ENCODE measurements around the gene ECHDC3.

The ECHDC3 gene

DNA sequence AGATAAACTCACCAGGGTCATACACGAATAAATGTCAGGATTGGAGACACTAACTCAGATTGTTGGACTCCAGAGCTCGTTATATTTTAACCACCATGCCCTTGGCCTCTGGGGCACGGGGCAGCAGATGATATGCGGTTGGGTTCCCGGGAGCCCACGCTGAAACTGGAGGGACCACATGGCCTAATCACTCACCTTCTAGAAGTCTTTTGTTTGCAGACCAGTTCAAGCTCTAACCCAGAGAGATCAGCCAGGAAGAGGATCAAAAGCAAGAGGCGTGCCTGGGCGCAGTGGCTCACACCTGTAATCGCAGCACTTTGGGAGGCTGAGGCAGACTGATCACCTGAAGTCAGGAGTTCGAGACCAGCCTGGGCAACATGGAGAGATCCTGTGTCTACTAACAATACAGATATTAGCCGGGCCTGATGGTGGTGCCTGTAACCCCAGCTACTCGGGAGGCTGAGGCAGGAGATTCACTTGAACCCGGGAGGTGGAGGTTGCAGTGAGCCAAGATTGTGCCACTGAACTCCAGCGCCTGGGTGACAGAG lies 42.6 kb upstream of the ECHDC3 start:
- Mint-ChIP-seq H3K4me1 (peaks cover 70% of the 10 kb centered on the region), H3K27ac (no peak overlapping the region), H3K27me3 (ENCODE audit: low read depth, poor library complexity) (peaks cover 28% of the 10 kb centered on the region), H3K36me3 (ENCODE audit: low read depth) (no peaks in the 10 kb centered on the region), H3K9me3 (no peaks in the 10 kb centered on the region), H3K4me3 (no peak overlapping the region)
- DNase-seq = no peak
- no peak for TF ChIP-seq CTCF (IDR thresholded peaks at IDR 0.05)

GRCh38 chr10:11700539-11700938 lies 41.6 kb upstream of the ECHDC3 start:
- DNase-seq = no peak
- no peaks in the 10 kb centered on the region for H3K36me3 Mint-ChIP-seq (ENCODE audit: low read depth)
- H3K4me1 Mint-ChIP-seq = peaks cover 75% of the 10 kb centered on the region
- no peak for TF ChIP-seq CTCF (IDR thresholded peaks at IDR 0.05)
- no peak overlapping the region for H3K27ac Mint-ChIP-seq
- H3K4me3 Mint-ChIP-seq = no peak overlapping the region
- H3K27me3 Mint-ChIP-seq (ENCODE audit: low read depth, poor library complexity) = peaks cover 27% of the 10 kb centered on the region
- H3K9me3 Mint-ChIP-seq = no peaks in the 10 kb centered on the region

- DNase-seq = no peak
- TF ChIP-seq CTCF (IDR thresholded peaks at IDR 0.05) = no peak
- Mint-ChIP-seq H3K27ac (no peak overlapping the region), H3K36me3 (ENCODE audit: low read depth) (no peaks in the 10 kb centered on the region), H3K4me1 (peaks cover 76% of the 10 kb centered on the region), H3K9me3 (peaks cover 4% of the 10 kb centered on the region), H3K4me3 (no peak overlapping the region), H3K27me3 (ENCODE audit: low read depth, poor library complexity) (peaks cover 18% of the 10 kb centered on the region)
These were observed 40.6 kb upstream of the ECHDC3 start for GRCh38 chr10:11701451-11702095.

DNA sequence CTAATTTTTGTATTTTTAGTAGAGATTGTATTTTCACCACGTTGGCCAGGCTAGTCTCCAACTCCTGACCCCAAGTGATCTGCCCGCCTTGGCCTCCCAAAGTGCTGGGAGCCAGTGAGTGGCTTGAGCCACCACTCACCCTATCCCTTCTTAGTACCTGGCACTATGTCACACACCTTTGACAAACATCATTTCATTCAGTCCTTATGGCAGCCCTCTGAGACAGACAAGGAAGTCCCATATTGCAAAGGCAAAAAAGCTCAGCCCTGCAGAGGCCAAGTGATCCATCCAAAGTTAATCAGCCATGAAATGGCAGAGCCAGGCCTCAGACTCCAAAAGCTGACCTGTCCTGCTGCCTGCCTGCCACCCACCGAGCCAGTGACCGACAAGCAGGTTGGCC lies 39.9 kb upstream of the ECHDC3 start:
- H3K27me3 Mint-ChIP-seq (ENCODE audit: low read depth, poor library complexity) = peaks cover 15% of the 10 kb centered on the region
- peaks cover 4% of the 10 kb centered on the region for H3K9me3 Mint-ChIP-seq
- no peak overlapping the region for H3K27ac Mint-ChIP-seq

GRCh38 chr10:11704092-11704491 lies 38.1 kb upstream of the ECHDC3 start:
- Mint-ChIP-seq H3K4me1 (peaks cover 73% of the 10 kb centered on the region), H3K27me3 (ENCODE audit: low read depth, poor library complexity) (peaks cover 11% of the 10 kb centered on the region), H3K9me3 (peaks cover 4% of the 10 kb centered on the region), H3K27ac (peak overlapping the region; percentile 96), H3K4me3 (peak overlapping the region; percentile 34), H3K36me3 (ENCODE audit: low read depth) (no peaks in the 10 kb centered on the region)
- DNase-seq = no peak
- TF ChIP-seq CTCF (IDR thresholded peaks at IDR 0.05) = no peak

More for the DNA sequence above, 39.9 kb upstream of the ECHDC3 start:
- no peak for DNase-seq
- Mint-ChIP-seq H3K4me1 (peaks cover 70% of the 10 kb centered on the region), H3K4me3 (no peak overlapping the region), H3K36me3 (ENCODE audit: low read depth) (no peaks in the 10 kb centered on the region)
- no peak for TF ChIP-seq CTCF (IDR thresholded peaks at IDR 0.05)

- H3K9me3 Mint-ChIP-seq = peaks cover 4% of the 10 kb centered on the region
- DNase-seq = no peak
- H3K4me1 Mint-ChIP-seq = peaks cover 60% of the 10 kb centered on the region
- TF ChIP-seq CTCF (IDR thresholded peaks at IDR 0.05) = no peak
- H3K4me3 Mint-ChIP-seq = no peak overlapping the region
- H3K27me3 Mint-ChIP-seq (ENCODE audit: low read depth, poor library complexity) = peaks cover 9% of the 10 kb centered on the region
- peak overlapping the region; percentile 62 for H3K27ac Mint-ChIP-seq
- no peaks in the 10 kb centered on the region for H3K36me3 Mint-ChIP-seq (ENCODE audit: low read depth)
These were observed 36.5 kb upstream of the ECHDC3 start for GRCh38 chr10:11705722-11706121.

Data from nephron progenitor cell (in vitro differentiated cells).